Left kidney (tissue), 2 donors: ENCODE measurements around the gene RNASET2. TPM values are rescaled to one million over a fixed set of nuclear protein-coding genes. Genes with fewer than 3 reads are reported as not detected.
"Not testable (repeated sequence)": the region's sequence is repeated elsewhere in the genome, so short reads cannot be mapped to it uniquely, and the experiment has no call there.

ENCODE experiments used
- DNase-seq: peaks from one replicate; pipeline ENCODE4 v3.0.0-alpha.2; 2013
- polyA plus RNA-seq: library from polyadenylated mRNA; unstranded; fragments of 120-200 nt; gene quantifications from one replicate; pipeline ENCODE4 v1.2.1, GENCODE V29; 2013; ENCODE audit not compliant: insufficient read length

The RNASET2 gene
- polyA plus RNA-seq, 1 donor, result 55.2 TPM

- DNase-seq, result no peak
Measured at GRCh38 chr6:166928644-166929541, 27.5 kb downstream of the RNASET2 start.

- no peak for DNase-seq
Measured at GRCh38 chr6:166927935-166928643, 28.3 kb downstream of the RNASET2 start.

- DNase-seq, result no peak
Measured at GRCh38 chr6:166927240-166927934, 29.0 kb downstream of the RNASET2 start.

- no peak for DNase-seq
Measured at GRCh38 chr6:166926748-166927147, 29.6 kb downstream of the RNASET2 start.

- no peak for DNase-seq
Measured at GRCh38 chr6:166925141-166925996, 31.0 kb downstream of the RNASET2 start.

GRCh38 chr6:166924531-166924930 lies 31.8 kb downstream of the RNASET2 start:
- no peak for DNase-seq

- no peak for DNase-seq
Measured at GRCh38 chr6:166922937-166923336, 33.4 kb downstream of the RNASET2 start.

- DNase-seq, result no peak
Measured at GRCh38 chr6:166921570-166921969, 34.8 kb downstream of the RNASET2 start.

- no peak for DNase-seq
Measured at GRCh38 chr6:166916824-166917223, 39.5 kb downstream of the RNASET2 start.

GRCh38 chr6:166915484-166915883 lies 40.9 kb downstream of the RNASET2 start:
- not testable (repeated sequence) for DNase-seq

- not testable (repeated sequence) for DNase-seq
Measured at GRCh38 chr6:166914952-166915351, 41.4 kb downstream of the RNASET2 start.

- DNase-seq, result no peak
Measured at GRCh38 chr6:166911248-166911677, 45.1 kb downstream of the RNASET2 start.

GRCh38 chr6:166910601-166911000 lies 45.7 kb downstream of the RNASET2 start:
- no peak for DNase-seq

GRCh38 chr6:166908811-166909210 lies 47.5 kb downstream of the RNASET2 start:
- DNase-seq, result no peak

GRCh38 chr6:166907871-166908806 lies 48.2 kb downstream of the RNASET2 start:
- no peak for DNase-seq

GRCh38 chr6:166907373-166907841 lies 48.9 kb downstream of the RNASET2 start:
- DNase-seq, result no peak

GRCh38 chr6:166906376-166907044 lies 49.8 kb downstream of the RNASET2 start:
- DNase-seq, result no peak

GRCh38 chr6:166905505-166906134 lies 50.7 kb downstream of the RNASET2 start:
- DNase-seq, result no peak

GRCh38 chr6:166905013-166905412 lies 51.3 kb downstream of the RNASET2 start:
- DNase-seq, result no peak
